GM18520 (cell line): ENCODE data around the gene LRMDA.

Experiments
- ATAC-seq: cut with Tn5 transposase; IDR thresholded peaks from one replicate; pipeline ENCODE4 v1.9.1; 2021; ENCODE audit not compliant: unreplicated experiment

Gene LRMDA

DNA sequence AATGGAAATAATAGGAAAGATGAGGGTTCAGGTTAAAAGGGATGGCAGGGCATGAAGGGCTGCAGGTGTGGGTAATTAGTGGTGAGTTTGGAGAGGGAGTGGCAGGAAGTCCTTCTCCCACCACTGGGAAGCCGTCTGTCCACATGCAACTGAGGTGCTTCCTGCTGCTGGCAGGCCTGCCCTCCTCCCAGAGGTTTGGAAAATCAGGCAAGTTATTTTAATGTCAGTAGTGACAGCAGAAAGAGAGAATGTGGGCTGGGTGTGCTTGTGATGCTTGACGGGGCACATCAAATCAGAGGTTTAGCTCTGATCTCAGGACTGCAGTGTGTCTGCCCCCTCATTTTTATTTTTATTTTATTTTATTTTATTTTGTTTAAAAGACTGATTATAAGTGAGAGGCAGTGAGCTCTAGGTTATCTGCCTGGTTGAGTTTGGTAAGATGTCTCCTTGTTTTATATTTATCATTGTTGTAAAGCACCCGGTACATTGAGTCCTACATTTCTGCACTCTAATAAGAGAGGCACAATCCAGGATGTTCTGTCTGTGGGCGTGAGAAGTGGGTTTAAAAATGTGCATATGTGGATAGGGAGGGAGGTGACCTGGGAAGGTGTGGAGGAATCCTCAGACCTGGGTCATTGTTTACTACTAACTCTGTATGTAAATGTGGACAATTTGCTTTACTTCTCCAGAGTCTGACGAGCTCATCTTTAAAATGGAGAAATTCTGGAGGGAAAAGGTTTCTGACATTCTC lies 504.4 kb downstream of the LRMDA start:
- ATAC-seq: no peak

DNA sequence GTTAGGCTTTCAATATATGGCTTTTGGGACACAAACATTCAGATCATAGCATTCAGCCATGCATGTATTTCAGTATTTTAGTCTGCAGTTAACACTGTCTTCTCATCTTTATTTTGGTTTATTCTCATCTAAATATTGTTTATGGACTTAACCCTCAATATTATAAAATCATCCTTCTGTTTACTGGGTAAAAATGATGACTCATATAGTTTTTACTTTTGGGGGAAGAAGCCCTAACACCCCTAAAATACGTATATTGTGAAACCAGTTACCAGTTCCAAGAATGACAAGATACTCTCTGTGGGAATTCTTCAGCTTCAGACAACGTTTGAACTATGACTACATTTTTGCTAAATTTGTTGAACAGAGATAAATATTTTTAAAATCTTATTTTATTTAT lies 505.4 kb downstream of the LRMDA start:
- ATAC-seq: no peak

DNA sequence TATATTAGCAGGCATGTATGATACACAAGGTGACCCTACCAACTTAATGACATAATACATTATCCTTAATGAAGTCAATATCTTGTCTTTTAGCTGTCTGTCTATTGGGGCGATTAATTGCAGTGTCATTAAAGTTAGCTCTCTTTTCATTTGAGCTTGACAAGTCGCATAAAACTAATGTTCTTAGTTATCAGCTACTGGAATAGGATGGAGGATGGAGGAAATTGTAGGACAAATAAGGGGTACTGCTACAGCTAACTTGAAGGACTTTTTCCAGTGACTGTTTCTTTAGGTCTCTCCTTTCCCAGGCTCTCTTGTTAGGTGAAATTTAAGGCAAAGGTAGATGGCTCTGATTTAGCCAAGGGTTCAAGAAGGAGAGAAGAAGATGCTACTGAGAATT lies 506.4 kb downstream of the LRMDA start:
- no peak for ATAC-seq

DNA sequence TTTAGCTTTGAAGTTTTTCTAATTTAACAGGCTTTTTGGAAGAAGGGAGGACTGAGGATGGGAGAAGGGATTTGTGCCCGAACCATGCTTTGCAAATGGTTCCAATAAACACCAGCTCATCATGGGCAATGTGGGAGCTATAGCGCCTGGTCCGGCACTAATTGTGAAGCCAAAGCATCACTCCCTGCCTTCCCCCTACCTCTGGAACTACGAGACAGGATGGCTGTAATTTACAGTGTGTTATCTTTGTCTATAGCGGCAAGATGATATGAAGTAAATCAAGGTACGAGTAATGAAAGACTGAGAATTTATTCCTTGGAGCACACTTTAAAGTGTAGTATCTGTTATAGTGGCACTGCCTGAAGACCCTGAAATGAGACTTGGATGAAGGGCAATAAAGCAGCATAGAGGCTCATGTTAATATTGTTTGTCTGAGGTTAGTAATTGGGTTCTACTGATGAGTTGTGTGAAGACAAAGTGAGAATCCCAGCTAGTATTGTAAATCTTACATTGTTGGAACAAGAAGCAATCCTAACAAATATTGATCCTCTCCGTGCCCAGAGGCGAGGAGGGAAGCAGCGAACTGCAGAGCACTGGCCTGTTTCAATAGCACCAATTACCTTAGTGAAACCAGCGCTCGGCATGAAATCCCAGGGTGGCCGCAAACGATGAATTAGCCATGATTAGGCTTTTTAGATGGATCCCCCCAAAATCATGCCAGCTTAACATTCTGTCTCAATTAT lies 507.1 kb downstream of the LRMDA start:
- ATAC-seq: no peak

DNA sequence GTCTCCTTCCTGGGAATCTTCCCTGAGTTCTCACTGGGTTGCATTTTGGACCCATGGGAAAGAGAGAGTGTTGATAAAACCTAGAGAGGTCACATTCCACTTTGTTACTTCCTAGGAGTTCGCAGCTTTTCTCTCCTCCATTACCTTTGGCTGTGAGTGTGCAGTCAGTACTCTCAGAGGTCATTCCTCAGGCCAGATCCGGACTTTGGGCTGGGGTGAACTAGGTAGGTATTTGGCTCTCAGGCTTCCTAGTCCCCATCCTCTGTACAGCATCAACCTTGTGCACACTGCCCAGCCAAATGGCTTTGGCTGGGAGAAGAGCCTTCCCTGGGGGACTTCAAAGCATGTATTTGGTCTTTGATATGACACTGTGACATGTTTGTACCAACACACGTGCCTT lies 508.1 kb downstream of the LRMDA start:
- no peak for ATAC-seq

DNA sequence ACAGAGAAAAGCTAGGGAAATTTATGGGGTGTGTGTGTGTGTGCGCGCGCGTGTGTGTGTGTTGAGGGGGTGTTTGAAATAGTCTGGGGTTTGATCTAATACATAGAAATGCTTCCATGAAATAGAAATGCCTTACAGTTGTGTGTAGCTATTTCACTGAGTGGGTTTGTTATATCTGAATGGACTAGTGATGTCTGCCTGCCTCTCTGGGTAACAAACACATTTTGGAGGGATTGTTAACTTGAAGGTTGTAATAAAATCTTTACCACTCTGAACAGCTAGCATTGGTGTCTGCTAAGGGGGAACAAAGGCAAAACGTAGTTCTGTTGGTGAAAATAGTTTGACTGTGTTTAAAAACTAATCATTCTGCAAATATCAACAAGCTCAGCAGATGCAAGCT lies 509.3 kb downstream of the LRMDA start:
- ATAC-seq: no peak

DNA sequence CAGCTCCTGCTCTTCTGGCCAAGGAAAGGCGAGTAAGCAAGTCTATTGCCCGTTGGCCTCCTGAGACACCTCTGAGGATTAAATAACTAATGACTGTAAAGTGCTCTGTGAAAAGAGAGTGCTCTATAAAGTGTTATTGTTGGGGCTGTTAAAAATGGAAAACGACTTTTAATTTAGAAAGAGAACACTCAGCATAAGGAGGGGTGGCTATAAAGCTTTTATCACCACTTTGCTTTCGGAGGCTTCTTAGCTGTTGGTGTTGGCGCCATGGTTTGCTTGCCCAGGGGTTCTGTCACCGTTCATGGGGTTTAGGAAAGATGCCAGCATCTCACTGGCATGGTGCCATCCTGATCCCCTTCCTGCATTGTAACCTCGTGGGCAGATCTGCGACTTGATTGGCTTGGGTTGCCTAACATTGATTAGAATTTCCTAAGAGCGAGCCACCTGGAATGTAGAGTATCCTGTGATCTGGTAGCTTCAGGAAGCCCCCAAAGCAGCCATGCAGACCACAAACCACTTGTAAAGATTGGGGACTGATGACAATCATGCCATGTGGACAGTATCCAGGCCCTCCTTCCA lies 509.9 kb downstream of the LRMDA start:
- no peak for ATAC-seq

DNA sequence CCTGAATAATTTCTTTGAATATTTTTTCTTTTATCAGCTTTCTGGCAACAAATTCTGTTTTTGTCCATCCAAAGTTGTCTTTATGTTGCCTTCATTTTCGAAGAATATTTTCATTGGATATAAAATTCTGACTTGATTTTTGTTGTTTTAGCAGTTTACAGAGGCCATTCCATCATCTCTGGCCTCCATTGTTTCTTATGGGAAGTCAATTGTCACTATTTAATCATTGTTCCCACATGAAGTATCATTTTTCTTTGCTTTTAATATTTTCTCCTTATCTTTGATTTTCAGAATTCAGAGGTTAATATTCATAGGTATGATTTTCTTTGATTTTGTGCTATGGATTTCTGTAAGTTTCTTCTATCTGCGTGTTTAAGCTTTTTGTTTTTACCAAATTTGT lies 512.6 kb downstream of the LRMDA start:
- no peak for ATAC-seq

DNA sequence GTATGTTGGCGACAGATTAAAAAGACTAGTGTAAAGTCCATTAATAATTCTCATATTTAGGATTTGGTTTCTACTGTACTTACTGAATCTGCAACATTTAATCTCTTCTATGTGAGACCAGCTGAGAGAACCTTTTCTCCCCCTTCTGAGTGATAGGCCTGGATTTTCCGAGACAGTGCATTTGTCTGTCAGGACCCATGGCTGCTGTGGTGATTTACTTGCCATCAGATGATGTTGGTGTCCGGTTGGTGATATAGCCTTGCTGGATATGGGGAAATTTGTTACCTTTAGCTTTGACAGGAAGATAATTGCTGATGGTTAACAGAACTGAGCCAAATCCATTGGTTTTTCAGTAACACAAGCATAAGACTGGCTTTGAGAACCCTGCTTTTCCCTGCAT lies 517.2 kb downstream of the LRMDA start:
- no peak for ATAC-seq

DNA sequence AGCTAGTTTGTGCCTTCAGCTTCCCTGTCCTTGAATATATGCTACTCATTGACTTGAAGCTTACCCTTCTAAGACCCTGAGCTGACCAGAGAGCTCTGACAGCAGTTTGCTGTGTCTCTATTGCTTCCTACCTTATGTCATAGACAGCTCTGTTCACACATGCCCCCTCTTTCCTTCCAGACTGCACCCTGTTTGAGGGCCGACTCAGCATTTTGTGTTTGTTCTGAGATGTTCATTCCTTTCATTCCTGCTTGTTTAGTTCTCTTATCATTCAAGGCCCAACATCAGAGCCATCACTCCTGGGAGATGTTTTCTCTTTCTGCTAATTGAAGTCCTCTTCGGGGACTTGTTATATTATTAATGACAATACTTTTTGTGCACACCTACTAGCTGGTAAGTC lies 518.9 kb downstream of the LRMDA start:
- no peak for ATAC-seq

DNA sequence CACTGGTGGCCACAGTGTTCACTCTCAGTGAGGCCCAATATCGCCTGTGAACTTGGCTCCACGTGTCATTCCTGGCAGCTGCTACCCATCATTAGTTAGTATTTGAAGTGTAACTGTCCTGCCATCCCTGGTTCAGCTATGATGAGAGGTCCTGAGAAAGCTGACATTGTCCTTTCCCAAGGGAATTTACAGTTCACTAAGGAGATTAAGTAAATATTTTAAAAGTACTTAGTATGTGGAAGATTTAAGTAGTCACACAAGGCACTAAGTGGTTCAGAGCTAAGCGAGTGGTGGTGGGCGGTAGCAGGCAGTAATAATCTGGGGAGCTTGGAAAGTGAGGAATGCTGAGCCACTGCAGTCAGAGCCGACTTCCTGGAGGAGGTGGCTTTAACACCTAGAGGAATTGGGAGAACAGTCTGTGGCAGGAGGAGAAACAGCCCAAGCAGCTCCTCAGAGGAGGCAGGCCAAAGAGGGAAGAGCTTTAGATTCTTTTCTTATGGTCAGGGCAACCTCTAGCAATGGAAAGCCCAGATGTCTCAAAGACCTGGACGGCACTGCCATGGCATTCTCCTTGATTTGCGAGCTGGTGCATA lies 519.7 kb downstream of the LRMDA start:
- ATAC-seq: no peak

DNA sequence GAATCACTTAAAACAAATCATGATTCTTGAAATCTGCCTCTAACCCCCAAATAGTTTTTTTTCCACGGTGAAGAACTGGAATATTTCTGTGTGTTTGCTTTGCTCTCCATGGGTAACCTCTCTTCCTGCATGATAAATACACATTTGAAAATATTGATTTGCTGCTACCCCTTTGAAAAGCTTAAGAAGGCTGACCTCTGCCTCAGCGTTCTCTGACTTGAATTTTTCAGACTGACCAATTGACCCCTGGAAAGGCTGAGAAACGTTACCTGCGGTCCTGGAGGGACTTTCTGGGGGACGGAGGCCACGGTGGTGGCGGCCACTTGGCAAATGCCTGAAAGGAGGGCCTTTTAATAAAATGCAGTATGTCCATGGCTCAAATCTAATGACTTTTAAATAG lies 520.2 kb downstream of the LRMDA start:
- ATAC-seq: no peak

DNA sequence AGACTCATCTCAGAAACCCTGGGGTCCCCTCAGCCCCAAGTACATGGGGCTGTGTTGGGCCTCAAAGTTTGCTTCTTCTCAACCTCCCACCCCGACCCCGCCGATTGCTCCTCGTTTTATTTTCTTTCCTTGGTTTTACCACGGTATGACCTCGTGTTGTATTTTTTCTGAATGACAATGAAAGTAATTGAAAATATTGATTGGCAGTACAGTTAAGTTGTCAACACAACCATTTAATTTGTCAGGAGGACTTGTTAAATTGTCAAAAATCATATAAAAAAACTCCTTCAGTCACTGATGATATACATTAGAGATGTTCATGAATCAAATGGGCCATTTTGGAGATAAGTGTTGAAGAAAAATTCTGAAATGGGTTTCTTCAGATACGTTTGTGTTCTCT lies 520.7 kb downstream of the LRMDA start:
- ATAC-seq: no peak

DNA sequence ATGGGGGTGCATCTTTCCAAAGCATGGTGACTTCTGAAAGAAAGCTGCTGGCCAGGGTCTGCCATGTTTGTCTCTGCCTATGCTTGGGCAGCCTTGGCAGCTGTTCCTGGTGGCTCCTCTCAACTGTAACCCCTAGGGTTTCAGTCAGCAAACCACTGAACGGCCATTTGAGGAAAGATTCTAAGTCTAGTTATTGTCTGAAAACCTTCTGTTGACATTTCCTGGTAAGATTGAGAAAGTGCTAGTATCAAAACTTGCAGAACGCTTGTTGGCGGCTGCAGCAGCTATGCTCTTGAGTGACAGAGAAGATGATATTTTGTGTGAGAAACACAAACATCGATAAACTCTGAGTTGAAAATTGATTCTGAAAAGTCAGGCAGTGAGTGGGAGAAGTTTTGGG lies 523.1 kb downstream of the LRMDA start:
- no peak for ATAC-seq

DNA sequence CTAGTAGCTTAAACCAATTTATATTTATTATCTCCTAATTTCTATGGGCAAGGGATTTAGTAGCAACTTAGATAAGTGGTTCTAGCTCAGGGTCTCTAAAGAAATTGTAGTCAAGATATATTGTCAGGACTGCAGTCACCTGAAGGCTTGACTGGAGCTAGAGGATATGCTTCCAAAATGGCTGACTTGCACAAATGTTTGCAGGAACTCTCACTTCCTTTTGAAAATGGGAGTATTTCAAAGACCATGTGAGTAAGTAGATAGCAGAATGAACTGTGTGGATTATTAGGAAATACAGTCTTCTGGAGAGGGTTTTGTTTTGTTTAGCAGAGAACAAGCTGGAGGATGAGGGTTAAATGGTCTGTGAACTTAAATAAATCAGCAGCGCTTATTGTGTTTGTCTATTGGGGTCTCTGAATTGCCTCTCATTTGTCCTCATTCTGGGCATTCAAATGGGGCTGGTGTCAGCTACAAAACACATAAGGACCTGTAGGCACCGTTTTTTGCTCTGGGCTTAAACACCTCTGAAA lies 524.6 kb downstream of the LRMDA start:
- no peak for ATAC-seq

DNA sequence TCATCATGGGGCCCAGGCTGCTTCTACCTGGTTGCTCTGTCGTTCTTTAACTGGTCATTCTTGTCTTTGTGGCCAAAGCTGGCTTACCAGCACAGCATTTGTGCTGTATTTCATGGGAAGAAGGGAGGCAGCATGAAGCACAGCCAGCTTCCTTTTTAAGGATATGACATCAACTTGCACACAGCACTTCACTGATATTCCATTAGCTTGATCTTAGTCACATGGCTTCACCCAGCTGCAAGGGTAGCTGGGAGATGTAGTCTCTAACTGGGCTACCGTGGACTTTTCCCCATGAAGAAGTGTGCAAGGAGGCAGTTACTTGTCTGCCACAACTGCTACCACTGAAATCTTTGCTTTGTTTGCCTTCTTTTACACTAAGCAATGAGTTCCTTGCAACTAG lies 525.2 kb downstream of the LRMDA start:
- ATAC-seq: no peak

DNA sequence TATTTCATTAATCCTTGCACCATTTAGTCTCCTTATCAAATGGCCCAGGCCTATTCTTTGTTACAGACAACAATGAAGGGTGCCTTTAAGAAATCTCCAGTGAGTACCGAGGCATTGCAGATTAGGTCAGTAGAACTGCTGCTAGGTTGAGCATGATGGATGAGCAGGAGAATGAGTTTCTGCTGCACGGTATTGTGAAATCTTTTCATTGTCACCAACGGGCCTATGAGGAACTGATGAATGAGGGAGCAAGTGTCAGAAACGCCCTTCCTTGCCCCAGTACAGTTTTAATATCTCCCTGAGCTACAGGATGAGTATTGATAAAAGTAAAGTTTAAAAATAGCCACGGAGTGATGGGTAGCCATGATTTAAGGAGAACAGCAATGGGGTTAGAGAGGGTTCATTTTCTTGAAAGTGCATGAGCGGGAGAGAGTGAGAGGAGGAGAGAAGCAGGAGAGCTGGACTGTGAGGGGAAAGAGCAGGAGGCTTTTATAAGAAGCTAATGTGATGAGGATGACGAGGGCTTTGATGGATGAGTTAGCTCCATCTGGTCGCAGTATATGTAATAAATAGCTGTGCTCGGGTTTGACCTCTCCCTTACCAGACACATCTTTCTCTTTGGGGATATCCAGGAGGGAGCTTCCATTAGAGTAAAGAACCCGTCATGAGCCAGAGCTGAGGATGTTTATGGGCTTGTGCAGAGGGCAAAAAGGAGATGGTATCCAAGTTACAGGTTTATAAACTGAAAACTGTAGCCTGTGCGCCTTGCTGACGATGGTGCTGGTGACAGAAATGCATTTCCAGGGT lies 526.1 kb downstream of the LRMDA start:
- ATAC-seq: no peak

DNA sequence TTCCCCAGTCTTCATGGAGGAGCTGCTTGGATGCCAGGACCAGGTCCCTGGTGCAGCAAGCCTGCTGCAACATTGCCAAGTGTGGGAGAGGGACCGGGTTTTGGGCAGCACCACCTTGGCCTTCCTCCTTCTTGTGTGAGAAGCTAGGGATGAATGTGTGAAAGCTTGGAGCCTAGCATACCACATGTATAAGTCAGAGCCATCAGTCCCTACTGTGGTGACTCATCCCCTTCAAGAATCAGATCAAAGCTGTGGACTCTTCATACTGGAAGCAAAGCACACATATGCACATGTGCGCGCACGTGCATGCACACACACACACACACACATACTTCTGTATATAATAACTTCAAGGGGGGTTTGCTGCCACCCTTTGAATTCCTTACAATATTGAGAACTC lies 527.8 kb downstream of the LRMDA start:
- ATAC-seq: no peak

DNA sequence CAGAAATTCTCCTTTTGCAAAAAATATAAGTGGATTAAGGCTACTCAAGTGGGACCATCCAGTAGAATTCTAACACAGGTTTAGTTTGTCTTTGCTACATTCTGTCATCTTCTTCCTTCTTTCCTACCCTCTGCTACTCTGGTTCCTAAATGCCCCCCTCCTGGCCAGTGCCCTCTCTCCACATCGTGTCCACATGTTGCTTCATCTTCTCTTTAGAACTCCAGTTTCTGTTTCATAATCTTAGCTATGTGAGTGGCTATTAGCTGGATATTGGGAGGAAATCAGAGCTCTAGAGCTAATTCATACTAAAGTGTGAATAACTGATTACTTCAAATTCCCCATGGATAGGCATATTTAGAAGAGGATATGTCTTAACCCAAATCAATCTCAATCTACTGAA lies 528.5 kb downstream of the LRMDA start:
- ATAC-seq: no peak

DNA sequence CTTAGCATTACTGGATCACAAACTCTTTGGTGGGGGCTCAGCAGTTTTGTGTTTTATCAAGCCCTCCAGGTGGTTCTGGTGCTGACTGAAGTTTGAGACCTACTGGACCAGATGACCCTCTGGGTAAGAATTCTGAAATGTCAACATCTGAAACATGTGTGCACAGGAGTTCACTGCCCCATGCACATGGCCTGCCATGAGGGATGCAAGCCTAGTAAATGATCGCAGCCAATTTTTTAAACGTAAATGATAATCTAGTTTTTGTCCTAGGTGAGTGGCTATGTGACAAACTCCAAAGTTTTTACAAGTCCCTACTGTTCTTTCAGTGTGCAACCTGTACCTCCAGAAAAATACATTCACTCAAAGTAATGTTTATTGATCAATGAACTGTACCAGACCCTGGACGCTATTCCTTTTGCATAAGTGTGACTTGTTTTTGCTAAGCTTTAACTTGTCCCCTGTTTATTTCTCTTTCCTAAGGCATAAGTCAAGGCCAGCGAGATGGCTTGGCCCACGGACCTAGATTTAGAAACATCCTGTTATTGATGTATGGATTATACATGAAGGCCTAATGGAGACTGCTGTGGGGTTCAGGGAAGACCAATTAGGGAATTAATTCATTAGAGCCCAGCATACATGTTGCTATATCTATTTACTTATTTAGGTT lies 531.1 kb downstream of the LRMDA start:
- ATAC-seq: no peak
